Inflammatory macrophage treated with lipopolysaccharide for 4 hours (primary cell): ENCODE data around the gene ADAMTS4.
"Not testable (repeated sequence)": the region's sequence is repeated elsewhere in the genome, so short reads cannot be mapped to it uniquely, and the experiment has no call there.

Experiments used
- DNase-seq: peaks from one replicate; pipeline ENCODE4 v3.0.0-alpha.2; 2020

Gene ADAMTS4, protein sequence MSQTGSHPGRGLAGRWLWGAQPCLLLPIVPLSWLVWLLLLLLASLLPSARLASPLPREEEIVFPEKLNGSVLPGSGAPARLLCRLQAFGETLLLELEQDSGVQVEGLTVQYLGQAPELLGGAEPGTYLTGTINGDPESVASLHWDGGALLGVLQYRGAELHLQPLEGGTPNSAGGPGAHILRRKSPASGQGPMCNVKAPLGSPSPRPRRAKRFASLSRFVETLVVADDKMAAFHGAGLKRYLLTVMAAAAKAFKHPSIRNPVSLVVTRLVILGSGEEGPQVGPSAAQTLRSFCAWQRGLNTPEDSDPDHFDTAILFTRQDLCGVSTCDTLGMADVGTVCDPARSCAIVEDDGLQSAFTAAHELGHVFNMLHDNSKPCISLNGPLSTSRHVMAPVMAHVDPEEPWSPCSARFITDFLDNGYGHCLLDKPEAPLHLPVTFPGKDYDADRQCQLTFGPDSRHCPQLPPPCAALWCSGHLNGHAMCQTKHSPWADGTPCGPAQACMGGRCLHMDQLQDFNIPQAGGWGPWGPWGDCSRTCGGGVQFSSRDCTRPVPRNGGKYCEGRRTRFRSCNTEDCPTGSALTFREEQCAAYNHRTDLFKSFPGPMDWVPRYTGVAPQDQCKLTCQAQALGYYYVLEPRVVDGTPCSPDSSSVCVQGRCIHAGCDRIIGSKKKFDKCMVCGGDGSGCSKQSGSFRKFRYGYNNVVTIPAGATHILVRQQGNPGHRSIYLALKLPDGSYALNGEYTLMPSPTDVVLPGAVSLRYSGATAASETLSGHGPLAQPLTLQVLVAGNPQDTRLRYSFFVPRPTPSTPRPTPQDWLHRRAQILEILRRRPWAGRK

DNA sequence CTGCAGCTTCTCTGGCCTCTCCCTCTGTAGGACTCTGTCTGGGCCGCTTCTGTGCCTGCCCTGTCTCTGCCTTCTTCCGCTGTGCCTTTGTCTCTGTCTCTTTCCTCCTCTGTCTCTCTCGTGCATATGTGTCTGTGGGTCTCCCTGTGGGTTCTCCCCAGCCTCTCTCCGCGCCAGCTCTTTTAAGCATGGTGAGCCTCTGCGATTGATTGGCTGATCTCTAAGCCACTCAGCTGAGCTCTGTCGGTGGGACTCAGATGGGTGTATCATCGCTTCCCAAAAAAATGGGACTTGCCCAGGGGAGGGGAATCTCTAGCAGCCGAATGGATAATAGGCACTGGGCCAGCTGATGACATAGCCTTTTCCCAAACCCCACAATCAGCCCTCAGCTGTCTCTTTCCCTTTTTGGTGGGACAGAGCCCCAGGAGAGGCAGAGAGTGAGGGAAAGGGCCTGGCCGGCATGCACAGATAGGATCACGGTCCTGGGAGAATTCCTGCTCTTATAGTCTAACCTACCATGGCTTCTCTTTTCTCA is at the start of gene ADAMTS4:
Gene ADAMTS4 (minus strand): TSS at position 158 of the 535 bp plus-strand sequence. CDS start 427 bp downstream, outside the sequence.
- DNase-seq = no peak

DNA sequence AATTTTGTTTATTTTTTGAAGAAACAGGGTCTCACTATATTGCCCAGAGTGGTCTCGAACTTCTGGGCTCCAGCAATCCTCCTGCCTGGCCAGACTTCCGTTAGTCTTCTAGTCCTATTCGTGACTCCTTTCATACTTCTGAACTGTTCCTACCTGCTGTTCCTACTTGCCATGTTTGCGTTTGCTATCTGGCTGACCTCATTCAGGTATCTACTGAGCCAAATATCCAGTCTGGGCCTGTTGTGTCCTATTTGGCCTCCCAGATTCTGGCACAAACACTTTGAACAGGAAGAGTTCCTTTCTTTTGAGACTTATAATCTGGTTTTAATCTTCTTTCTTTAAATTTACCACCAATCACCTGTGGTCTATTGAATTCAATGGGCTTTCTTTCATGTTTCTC is 46.0 kb upstream of the ADAMTS4 start:
- no peak for DNase-seq

DNA sequence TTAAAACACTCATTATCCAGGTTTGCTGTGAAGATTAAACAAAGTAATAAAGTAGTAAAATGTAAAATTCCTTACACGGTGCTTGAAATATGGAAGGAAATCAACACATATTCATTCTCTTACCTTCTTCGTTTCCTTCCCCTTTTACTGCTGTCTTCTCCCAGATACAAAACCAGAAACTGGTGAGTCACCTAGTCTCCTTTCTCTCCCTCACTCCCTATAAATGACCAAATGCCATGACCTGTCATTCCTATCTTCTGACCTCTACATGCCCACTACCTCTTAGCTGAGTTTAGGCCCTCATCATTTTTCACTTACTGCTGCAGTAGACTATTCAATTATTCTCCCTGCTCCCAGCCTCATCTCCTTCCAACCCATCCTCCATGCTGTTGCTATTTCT is 43.5 kb upstream of the ADAMTS4 start:
- DNase-seq = no peak

DNA sequence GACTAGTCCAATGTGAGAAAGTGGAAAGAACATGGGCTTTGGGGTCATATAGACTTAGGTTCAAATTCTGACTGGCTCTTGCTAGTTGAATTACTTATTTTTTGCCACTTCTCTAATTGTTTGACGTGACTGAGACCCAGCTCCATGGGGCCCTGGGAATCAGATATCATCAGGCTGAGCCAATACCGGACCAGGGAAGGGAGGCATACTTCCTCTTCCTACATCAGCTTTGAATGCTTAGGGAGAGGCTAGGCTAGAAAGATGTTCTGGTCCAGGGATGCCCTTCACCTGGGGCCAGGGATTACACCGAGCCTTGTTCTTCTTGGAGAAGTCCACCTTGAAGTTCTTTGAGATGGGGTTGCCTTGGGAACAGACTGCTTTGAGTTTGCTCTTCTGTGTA is 42.8 kb upstream of the ADAMTS4 start:
- DNase-seq = peak; percentile 23

DNA sequence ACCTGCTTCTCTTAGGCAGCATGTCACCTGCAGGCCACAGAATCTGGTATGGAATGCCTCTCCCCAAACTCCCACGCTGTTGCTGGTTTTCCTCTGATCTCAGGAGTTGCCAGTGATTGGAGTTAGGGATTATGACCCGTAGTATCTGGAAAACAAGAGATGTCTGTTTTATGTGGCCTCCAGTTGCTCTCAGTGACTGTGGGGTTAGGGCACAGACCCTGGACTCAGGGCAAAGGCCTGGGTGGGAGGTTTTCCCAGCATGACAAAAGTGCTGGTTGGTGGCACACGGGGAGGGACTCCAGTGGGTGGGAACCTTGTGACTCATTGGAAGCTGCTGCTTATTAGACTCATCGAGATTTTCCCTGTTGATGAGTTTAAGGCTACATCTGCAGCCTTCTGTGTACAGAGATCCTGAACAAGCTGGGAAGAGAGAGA is 39.2 kb upstream of the ADAMTS4 start, which contains the start of gene NR1I3:
Gene NR1I3 (minus strand): TSS at position 165 of the 435 bp plus-strand sequence. CDS start 1,638 bp downstream, outside the sequence.
- no peak for DNase-seq

DNA sequence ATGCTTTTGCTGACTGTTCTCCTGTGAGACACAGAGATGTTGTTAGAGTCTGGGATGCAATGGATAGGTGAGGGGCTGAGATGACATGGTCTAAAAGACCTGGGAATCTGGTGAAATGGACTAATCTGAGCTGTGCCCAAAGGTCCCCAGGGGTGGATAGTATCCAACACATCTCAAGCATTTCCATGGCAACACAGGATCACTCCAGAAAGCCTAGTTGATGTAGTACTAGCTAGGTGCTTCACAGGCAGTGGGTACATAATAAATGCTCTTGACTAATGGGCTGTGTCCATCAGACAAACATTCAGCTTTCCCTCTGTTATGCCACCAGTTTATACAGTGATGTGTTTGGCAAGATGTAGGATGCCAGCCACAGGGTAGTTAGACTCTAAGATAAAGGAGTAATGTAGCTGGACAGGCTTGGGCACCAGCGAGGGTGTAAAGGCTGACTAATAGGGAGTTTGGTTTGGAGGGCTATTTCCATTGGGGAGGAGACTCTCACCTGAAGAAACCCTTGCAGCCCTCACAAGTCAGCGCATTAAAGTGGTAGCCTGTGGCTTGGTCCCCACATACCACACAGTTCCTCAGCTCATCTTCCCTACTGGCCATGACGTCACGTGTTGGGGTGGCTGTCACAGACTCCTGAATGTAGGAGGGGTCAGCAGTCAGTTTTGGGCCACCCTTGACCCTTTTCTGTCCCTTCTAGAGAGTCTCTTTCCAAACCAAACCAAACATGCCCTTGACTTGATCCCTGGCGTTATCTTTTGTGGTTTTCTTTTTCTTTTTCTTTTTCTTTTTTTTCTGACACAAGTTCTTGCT is 37.3 kb upstream of the ADAMTS4 start:
- DNase-seq = no peak

DNA sequence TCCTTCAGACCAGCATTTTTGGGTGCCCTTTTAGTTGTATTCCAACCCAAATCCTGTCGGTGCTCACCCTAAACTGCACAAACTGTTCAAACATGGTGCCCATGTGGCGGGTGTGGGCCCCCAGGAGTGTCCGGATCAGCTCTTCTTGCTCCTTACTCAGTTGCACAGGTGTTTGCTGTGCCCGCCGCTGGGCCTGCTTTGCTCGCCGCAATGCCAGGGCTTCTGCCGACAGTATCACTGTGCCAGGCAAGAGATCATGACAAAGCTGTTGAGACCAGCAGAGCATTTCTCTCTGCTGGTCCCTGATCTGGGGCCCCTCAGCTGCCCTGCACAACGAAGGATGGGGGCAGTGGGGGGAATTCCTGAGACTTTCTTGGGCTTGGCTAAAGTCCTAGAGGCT is 34.2 kb upstream of the ADAMTS4 start:
- no peak for DNase-seq

DNA sequence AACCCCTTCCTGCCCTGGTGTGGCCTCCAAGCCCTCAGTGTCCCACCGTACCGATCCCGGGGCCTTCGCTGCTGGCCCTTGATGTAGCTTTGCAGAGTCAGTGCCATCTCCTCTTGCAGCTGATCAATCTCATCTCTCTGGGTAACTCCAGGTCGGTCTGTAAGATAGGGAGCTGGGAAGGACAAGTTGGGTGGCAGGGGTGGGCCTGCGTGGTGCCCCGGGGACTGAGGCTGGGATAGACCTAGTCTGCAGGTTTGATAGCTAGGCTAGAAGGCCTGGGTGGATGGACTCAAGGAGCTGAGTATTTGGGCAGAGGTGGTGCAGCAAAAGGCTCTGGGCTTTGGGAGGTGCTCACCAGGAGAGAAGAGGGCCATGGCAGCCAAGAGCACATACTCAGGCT is 31.9 kb upstream of the ADAMTS4 start:
- no peak for DNase-seq

DNA sequence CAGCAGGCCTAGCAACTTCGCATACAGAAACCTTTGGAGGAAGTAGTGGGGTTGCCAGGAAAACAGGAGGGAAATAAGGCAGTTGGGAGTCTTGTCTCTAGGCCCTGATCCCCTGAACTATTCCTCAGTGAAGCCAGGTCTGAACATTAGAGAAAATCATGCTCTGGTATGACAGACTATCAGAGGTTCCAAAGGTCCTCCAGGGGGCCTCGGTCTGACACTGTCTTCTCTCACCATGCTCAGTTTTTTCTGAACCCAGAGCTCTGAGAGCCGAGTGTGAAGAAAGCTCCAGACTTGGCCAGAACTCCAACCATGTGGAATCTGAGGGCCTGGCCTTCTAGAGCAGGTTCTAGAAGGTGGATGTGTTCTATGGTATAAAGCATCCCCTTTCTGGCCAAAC is 31.0 kb upstream of the ADAMTS4 start:
- no peak for DNase-seq

DNA sequence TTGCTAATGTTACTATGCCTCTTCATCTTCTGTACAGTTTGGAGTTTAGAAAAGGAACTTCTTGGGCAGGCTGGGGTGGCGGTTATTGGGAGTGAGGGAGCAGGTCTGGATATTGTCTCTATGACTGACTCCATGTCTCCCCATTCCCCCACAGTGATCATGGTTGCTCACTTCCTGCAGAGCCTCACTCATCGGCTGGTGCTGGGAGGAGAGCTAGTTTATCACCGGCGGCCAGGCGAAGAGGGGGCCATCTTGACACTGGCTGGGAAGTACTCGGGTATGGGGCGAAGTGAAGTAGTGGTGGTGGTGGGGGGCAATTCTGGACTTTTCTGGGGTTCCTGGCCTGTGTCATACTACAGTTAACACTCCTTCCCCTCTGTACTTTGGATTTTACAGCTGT is 29.2 kb upstream of the ADAMTS4 start:
- no peak for DNase-seq

DNA sequence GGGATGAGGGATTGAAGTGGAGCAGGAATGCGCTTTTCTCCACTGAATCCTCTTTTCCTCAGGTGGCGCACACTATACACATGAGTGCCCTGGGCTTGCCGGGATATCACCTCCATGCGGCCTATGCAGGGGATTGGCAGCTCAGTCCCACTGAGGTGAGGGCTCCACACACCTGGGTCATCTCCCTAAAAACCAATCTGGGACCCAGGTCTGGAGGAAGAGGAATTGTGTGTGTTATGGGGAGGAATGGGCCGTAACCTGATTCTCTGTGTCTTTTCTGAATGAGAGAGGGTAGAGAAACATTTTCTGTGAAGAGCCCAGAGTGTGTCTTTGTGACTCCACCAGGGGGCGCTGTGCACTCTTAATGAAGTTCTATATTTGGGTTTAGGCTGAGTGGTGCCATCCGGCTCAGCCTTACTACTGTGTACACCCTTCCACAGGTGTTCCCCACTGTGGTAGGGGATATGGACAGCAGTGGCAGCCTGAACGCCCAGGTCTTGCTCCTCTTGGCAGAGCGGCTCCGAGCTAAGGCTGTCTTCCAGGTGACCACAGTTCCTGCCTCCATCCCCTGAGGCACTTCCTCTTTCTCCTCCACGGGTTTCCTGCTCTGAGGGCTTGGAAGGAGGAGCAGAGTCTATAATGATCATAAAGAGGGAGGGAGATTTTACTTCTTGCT is 28.5 kb upstream of the ADAMTS4 start:
- peak; percentile 73 for DNase-seq

DNA sequence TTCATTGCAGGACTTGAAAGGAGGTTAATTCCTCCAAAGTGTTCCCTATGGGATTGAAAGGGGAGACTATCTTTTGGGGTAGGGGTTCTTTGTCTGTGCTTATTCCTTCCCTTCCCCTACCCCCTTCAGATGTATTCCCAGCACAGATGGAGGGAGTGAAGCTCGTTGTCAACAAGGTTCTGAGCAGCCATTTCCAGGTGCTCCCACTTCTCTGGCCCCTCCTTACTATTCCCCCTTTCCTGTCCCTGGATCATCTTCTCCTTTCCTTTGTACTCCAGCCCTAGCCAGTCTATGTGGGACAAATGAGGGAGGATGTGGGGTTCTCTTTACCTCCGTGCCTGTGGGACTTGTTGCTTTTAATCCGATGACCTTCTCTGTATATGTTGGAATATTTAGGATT is 27.9 kb upstream of the ADAMTS4 start:
- no peak for DNase-seq

DNA sequence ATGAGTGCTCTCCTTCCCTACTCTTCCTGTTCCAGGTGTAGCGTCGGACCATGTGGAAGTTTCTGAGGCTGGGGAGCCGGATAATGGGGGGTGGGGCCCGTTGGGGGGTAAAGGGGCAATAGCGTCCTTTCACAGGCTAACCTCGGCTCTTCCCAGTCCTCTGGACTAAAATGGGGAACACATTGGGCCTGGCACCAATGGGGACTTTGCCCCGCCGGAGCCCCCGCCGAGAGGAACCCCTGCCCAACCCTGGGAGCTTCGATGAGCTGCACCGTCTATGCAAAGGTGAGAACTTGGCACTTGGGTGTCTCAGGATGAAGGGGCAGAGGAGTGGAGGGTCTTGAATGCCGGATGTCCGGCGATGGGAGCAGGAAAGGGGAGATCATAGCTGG is 27.5 kb upstream of the ADAMTS4 start:
- no peak for DNase-seq

DNA sequence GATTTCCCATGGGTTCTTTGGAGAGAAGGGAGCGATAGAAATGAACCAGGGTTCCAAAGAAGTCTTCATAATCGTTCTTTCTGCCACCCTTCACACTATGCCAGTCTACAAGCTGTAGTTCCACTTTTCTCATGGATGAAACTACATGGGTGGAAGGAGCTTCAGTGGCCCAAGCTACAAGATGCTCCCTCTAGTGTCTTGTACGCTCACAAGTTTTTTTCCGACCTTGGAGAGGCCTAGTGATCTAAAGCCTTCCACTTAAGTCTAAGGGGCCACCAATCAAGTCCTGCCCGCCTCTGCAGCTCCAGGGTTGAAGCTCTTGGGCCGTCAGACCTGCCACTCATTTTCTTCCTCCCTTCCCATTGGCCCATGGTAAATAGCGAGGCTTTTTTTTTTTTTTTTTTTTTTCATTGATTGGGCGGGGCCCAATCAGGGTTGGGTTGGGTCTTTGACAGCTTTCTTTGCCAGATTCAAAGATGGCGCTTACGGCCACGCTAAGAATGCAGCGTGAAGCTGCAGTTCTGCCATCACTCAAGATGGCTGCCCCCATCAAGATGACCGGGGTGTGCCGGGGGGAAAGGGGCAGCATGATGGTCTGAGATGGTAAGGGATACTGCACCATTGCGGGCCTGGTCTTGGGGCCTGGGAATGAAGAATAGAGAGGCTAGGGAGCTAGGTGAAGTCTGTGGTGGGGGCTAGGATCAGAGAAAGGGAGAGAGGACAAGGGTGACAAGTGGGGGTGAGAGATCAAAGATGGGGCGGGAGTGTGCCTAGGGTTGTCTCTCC is 26.9 kb upstream of the ADAMTS4 start, which contains the start of gene TOMM40L:
Gene TOMM40L (plus strand): TSS at position 527 of the 786 bp plus-strand sequence. CDS start 430 bp downstream, outside the sequence.
- DNase-seq = peak; percentile 100

DNA sequence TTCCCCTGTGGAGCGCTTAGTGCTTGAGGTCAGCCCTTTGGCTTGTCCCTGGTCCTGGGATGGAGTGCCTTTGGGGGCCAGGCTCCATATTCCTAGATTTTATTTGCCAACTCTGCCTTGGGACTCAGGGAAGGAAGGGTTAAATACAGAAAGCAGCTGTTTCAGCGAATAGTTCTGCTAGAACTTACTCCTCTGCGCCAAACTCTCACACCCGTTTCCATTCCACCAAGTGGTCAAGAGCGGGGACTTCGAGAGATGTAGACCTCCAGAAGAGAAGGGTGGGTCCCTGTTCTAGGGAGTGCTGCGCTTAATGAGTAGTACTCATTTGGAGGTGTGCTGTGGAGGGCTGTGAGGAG is 26.3 kb upstream of the ADAMTS4 start:
- no peak for DNase-seq

DNA sequence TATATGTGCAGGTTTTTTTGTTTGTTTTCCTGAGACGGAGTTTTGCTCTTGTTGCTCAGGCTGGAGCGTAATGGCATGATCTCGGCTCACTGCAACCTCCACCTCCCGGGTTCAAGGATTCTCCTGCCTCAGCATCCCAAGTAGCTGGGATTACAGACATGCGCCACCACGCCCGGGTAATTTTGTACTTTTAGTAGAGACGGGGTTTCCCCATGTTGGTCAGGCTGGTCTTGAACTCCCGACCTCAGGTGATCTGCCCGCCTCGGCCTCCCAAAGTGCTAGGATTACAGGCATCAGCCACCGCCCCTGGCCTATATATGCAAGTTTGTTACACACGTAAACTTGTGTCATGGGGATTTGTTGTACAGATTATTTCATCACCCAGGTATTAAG is 25.8 kb upstream of the ADAMTS4 start:
- DNase-seq = not testable (repeated sequence)

DNA sequence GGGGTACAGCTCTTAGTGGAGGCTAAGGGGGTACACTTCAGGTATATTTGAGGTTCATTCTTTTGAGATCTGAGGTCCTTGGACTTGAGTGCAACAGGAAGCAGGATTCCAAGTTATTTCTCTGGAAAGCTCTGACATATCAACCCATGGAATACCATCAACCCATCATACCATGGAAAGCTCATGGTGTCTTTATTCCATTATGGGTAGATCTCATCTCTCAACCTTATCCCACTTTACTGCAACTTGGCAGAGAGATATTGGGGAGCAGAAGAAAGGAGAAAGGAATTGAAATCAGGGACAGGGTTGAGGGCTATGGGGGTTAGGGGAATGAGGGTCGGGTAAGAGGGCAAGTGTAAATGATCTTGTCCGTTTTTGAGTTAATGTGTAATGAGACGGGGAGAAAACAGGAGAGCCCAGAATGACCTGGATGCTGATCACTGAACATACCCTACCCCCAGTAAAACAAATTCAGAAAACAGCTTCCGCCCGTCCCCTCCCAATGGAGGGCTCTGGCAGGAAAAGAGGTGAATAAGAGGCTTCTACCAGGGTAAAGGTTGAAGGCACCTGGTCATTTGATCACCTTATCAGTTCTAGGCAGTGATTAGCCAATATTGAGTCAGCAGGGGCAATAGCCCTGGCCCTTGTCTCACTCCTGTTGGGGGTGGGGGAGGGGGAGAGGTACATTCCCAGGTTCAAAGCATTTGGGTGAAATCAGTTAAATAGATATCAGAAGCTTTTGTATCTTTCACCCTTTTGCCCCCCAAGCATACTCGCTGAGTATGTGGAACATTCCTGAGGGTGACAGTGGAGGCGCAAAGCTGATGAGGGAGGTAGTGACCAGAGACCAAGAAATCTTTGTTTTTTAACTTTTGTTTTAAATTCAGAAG is 25.2 kb upstream of the ADAMTS4 start:
- DNase-seq = no peak

DNA sequence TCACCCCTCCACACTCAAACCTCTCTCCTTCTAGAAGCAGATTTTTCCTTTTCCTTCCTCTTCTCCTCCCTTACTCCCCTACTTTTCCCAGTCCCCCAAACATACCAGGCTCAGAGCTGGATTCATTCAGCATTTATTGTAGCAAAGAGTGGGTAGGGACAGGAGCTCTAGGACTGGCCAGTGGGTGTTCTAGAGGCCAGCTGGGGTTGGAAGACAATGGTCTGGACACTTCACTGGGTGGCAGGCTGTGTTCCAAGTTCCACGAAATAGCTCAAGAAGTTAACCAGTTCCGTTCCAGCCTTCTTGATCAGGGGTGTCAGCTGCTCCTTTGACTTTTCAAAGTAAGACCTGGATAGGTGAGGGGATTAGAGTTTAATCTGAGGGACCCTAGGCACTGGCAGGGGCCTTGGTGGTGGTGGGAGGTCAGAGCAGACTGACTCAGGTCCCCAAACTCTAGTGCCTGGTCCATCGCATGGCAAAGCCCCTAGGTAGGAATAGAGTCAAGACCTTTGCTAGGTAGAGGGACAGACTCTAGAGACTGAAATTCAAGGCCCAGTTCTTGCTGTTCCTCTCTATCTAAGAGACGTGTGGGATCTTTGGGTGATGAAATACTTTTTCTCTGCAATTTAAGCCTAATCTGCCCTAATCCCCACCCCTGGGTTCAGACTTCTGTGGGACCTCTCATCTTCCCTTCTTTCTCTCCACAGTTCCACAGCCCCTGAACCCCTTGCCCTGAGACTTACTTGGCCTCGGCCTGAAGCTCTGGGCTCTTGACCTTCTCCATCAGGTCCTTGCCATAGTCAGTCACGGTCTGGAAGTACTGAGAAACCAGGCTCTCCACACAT is 23.5 kb upstream of the ADAMTS4 start:
- no peak for DNase-seq

DNA sequence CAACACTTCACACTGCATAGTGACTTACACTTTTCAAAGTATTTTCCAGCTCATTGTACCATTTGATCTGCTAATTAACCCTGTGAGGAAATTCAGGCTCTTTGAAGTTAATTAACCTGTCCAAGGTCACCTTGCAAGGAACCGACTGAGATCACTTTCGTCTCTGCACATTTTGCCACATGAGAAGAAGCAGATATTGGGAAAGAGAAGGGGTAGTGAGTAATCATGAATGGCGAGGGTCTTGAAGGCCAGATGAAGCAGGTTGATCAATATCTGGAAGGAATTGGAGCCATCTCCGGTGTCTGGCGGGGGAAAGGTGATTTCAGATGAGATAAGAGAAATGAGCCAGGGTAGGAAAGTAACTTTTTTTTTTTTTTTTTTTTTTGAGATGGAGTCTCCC is 21.1 kb upstream of the ADAMTS4 start:
- no peak for DNase-seq
